ENCODE data around the gene ZNF383. TPM values are rescaled to one million over a fixed set of nuclear protein-coding genes. Genes with fewer than 3 reads are reported as not detected.

ZNF383 gene
- total RNA-seq, 2 experiments from 2014 or later = 8.4 to 9.1 TPM

Other genes starting within 250 kb of the ZNF383 start
- gene ZNF420, start 139.8 kb upstream of the ZNF383 start, total RNA-seq = 1 to 10 TPM; 6.4 to 7.3 TPM
- gene ZNF585A, start 45.5 kb upstream of the ZNF383 start, total RNA-seq = 1 to 10 TPM; 8.9 to 9.1 TPM
- 1 to 10 TPM; 5.5 to 6.2 TPM for gene ZNF585B, start 7.7 kb upstream of the ZNF383 start, total RNA-seq
- 1 to 10 TPM; 4.3 to 5.0 TPM for gene ZNF527, start 152.9 kb downstream of the ZNF383 start, total RNA-seq
- gene ZNF569, start 249.2 kb downstream of the ZNF383 start, total RNA-seq = 10 to 100 TPM in 1 of 2 experiments, 1 to 10 TPM in 1; 8.6 to 10.6 TPM